GM12801 (cell line): ENCODE results near the gene ARID3A.

Experiments
- CTCF ChIP-seq: IDR thresholded peaks from one replicate; pipeline ENCODE4 v1.5.1; 2011; ENCODE audit warnings: control low read depth; ENCODE audit not compliant: insufficient read length; ENCODE audit errors: extremely low read depth

Gene ARID3A

DNA sequence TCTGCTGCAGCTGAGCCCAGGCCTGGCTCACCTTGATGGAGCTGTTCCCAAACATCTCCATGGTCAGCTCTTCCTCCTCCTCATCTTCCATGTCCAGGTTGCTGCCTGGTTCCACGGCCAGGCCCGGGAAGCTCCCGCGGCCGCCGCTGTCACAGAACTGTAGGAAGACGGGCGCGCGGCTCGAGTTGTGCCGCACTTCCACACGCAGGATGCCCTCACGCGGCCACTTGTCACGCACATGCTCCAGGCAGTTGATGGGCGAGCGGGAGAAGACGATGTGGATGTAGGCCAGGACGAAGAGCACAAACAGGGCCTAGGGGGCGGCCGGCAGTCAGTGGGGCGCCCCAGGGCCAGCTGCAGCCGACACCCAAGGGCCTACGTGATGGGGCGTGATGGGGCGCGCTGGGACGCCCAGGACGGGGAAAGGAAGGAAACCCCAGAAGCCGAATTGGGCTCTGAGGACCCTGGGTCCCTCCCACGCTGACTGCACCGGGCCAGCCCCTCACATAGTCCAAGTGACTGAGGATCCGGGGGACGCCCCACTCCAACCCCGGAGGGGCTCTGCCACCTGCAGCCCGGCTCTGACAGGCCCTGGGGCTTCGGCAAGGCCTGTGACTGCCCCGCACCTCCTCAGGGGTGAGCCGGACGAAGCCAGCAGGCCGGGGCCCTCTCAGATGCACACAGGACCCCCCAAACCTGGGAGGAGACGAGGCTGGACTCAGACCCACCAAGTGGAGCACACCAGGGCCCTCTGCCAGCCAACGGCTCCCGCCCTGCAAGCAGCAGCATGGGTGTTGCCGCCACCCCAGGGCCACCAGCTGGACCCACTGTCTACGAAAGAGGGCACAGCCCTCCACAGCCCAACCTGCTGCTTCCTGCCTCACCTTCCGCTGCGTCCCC, 88.6 kb downstream of the ARID3A start:
- TF ChIP-seq CTCF, result no peak

DNA sequence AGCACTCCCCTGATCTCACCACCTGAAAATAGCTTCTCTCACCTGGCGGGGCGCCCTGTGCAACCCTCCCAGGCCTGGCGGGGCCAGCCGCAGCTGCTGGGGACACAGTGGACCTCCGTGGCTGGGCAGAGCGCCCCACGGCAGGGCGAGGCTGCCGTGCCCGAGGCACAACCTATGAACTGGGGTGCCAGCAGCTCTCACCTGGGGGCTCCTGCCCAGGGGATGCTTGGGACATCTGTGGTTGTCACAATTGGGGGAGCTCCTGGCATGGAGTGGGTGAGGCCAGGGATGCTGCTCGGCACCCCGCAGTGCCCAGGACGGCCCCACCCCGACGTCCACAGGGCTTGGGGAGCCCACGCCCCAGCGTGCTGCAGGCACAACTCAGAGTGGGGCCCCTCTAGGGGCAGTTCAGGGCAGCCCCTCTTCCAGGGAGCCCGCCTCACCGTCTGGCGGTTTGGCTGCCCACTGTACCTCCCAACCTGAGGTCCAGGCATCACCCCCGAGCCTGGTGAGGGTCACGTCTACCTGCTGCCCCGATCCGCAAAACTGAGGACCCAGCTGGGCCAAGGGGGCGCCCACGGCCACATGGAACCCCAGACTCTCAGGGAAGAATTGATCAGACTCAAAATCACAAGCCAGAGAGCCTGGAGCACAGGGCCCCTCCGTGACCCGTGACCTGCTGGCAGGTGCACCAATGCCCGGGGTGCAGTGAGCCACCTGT, 89.4 kb downstream of the ARID3A start:
- no peak for TF ChIP-seq CTCF

DNA sequence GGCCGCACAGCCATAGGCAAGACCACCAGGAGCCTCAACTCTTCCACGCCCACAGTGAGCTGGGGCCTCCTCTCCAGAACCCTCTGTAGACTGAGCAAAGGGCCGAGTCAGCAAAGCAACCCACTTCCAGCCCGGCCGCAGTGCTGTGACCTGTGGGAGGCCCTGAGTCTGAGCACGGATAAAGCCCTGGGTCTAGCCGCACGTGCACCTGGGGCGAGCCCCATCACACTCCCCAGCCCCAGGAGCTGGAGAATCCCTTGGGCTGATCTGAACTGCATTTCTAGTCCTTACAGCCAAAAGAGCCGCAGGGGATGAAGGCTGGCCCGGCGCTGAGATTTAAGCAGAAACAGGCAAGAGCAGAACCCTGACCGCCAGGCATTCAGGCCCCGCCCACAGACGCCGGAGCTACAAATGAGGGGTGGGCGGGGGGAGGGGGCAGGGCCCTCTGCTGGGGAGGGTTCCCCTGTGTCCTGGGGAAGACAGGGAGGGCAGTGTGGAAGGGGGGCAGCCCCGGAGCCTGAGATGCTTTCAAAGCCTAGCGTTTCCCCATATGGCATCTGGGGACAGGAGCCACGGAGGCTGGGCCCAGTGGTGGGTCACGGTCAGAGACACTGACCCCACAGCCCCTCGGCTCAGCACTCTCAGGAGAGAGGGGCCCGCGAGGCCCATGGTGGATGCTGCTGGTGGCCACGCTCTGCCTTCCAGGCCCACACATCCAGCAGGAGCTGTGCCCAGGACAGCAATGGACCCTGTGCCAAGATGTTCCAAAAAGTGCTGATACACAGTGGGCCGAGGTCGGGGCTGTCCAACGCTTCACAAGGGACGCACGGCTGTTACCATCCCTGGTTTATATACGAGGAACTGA, 90.2 kb downstream of the ARID3A start:
- TF ChIP-seq CTCF, result no peak

DNA sequence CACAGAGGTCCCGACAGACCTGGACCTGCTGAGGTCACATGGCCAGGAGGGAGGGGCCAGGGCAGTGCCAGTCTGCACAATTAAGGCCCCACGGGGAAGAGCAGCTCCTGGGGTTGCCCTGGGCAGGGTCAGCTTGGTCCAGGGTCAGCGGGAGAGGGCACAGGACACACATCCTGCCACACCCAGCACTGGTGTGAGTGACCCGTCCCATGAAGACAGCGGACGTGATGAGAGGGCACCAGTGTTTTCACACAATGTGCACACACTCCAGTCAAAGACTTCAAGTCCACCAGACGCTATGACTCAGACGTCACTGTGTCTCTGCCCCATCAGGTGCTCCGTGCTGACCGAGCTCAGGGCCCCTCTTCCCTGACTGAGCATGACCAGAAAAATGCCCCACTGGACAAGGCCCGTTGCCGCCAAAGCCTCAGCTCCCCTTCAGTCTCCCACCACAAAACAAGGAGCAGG, 90.8 kb downstream of the ARID3A start:
- TF ChIP-seq CTCF, result no peak

DNA sequence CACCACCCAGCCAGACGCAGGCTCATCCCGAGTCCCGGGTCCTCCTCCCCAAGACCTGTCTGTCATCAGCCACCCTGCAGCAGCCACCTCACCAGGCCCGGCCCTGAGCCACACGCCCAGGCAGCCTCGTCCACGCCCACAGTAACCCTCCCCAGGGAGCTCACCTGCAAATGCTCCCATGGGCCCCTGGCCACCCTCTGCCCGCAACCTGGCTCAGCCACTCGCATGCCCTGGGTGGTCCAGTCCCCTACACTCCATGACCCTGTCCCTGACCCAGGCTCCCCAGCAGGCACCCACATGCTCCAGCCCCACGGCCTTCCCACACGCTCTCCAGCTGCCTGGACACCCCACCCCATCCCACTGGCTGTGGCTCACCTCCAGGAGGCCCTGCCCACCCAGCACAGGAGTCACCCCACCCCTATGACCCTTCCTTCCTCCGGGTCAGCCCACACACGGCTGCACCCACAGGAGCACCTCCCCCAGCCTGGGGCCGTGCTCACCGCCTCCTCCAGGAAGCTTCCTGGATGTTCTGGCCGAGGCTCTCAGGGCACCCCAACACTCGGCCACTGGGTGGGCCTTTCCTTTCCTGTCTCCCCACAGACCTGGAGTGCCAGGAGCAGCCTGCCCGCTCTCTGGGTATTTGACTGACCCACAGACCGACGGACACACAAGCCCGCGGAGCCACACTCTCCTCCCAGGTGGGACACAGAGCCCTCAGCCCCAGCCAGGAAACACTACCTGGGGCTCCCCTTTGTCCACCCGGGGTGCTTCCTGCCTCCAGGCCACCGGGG, 91.5 kb downstream of the ARID3A start:
- no peak for TF ChIP-seq CTCF

GRCh38 chr19:1017906-1018305, 92.1 kb downstream of the ARID3A start:
- no peak for TF ChIP-seq CTCF
